HL-60/S4 treated with phorbol 12-myristate 13-acetate at 8.2 ng/mL for 4 days and 3 days (cell line): Measurements from ENCODE around the gene DNAH14.

Source experiments
- in situ Hi-C: fragments of 300-500 bp; cut with MboI; formaldehyde crosslinking; loops from 2 replicates; pipeline ENCODE4 v1.15.0; 2022; ENCODE audit warnings: low sequenced_read_pairs

Gene DNAH14

DNA sequence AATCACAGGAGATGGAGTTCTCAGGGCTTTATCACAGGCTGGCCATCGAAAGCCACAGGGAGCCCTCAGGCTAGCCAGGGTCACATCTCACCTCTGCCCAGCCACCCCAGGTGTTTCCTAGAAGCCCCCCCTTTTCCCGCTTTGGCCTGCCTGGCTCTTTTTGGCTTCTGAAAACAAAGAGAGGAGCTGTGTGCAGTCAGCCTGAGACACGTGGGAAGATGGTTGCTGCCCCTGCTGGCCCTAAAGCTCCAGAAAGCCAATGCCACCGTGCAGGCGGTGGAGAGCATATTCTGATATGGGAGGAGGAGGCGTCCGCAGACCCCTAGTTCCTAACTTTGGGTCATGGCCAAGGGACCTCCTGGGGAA is 517.1 kb downstream of the DNAH14 start:
- in situ Hi-C loops, result no loop called here

DNA sequence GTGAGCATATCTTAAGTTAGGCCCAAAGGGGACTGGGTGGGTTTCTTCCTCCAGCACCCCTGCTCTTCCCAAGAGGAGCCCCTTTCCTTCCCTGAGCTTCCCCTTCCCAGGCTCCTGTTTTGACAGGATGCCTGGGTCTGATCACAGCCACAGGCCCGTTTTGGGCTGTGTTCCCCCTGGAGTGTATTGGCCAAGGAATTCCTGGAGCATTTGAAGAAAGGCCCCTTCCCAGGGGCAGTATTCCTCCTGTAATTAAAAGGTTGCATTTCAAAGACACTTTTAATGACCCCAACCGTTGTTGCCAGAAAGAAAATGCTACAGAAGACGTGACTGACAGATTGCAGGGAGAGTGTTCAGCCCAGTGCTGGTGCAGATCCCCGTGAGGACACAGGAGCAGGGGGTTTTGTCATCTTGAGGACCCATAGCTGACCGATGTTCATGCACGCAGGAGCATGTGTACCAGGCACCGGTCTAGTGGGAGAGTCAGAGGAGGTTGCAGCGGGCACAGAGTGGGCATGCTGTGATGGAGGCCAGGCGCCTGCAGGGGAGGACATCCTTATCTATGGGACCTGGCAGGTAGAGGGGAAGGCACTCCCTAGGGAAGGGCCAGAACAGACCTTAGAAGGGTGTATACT is 517.6 kb downstream of the DNAH14 start:
- in situ Hi-C loops, result no loop called here

DNA sequence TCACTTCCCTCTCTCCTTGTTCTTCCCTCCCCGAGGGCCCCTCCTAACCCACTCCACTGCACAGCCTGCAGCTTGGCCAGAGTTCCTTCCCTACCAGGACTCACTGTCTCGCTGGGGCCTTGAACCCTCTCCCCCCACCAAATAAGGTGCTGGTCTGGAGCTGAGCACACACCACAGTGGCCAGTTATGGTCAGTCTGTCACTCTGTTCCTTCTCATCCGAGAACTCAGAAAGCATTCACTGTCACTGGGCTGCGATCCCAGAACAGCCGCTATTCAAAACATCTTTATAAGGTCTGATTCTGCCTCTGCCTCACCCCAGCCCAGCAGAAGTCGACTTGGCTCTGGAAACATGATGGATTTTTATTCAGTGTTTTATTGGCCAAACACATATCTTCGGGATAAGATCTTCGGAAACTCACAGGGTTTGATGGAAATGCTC is 518.2 kb downstream of the DNAH14 start:
- in situ Hi-C loops, result no loop called here

DNA sequence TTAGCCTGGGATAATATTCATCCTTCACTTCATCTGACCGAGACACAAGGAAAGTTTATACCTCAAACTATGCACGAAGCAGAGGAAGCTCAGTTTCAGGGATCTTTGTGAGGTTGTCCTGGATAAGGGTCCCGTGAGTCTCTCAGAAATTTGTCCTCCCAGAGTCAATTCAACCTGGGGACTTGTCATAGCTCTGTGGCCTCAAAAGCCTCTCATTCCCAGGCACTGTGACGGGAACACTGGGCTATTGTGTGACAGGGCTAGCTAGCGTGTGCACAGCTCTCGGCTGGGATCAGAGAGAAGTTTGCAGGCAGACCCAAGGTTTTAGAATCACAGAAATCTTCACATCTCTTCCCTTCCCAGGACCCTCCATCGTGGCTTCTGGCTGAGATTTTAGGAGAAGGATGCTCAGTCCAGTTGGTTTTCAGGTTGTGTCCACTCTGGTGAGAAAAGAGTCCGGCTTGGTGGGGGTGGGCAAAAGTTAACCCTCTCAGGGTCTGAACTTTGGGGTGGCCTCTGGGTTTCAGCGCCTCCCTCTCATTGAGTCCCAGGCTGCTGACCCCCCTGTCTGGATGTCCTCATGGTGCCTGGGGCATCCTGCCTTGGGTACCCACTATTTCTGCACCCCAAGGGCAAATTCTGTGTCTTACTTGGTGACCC is 518.8 kb downstream of the DNAH14 start:
- in situ Hi-C loops, result no loop called here
